Peyer's patch (tissue), 4 donors: ENCODE results near the gene ZNF213.

Experiments
- CTCF ChIP-seq, 6 experiments: fragments of 450-650 bp in 4 of 6; fragments of 200-600 bp in 2 of 6; sonication (generic) in 1 of 6; IDR thresholded peaks; one replicate each; pipeline ENCODE4 v1.5.1; 2017 to 2019; ENCODE audit warnings: antibody characterized with exemption in 6 of 6, mild to moderate bottlenecking in 3 of 6, moderate library complexity in 1 of 6
- POLR2A ChIP-seq, 2 donors: fragments of 450-650 bp; IDR thresholded peaks; one replicate each; pipeline ENCODE4 v1.5.1; 2017; ENCODE audit warnings: antibody characterized with exemption in 2 of 2, mild to moderate bottlenecking in 2 of 2, moderate library complexity in 2 of 2

GRCh38 chr16:3115561-3115960 is 19.3 kb upstream of the ZNF213 start:
- TF ChIP-seq POLR2A (IDR thresholded peaks at IDR 0.05) (no peak), CTCF (IDR thresholded peaks at IDR 0.05) (no peak)
